Neural progenitor cell (in vitro differentiated cells): ENCODE data around the gene PCGF5. TPM values are rescaled to one million over a fixed set of nuclear protein-coding genes. Genes with fewer than 3 reads are reported as not detected.
"Not testable (repeated sequence)": the region's sequence is repeated elsewhere in the genome, so short reads cannot be mapped to it uniquely, and the experiment has no call there.

Experiments used
- DNase-seq: peaks from one replicate; pipeline ENCODE4 v3.0.0-alpha.2; 2016; ENCODE audit warnings: low spot score
- H2AFZ ChIP-seq: fragments of 200-600 bp; sonication (generic); replicated peaks from 2 replicates; pipeline ENCODE4 v1.6.1; 2016; ENCODE audit warnings: antibody characterized with exemption
- H3F3A ChIP-seq: fragments of 200-600 bp; sonication (generic); 2 replicates; pipeline ENCODE4 v1.6.1; 2016; ENCODE audit warnings: antibody characterized with exemption, low read depth
- H3K27ac ChIP-seq: fragments of 200-600 bp; sonication (generic); 2 replicates; pipeline ENCODE4 v1.5.1; 2016; ENCODE audit warnings: mild to moderate bottlenecking
- H3K27me3 ChIP-seq: fragments of 200-600 bp; sonication (generic); 2 replicates; pipeline ENCODE4 v1.6.1; 2016; ENCODE audit warnings: mild to moderate bottlenecking, moderate library complexity
- H3K36me3 ChIP-seq: fragments of 200-600 bp; sonication (generic); 2 replicates; pipeline ENCODE4 v1.5.1; 2016
- H3K4me1 ChIP-seq: fragments of 200-600 bp; sonication (generic); 2 replicates; pipeline ENCODE4 v1.6.1; 2016; ENCODE audit warnings: mixed run types
- H3K4me2 ChIP-seq: fragments of 200-600 bp; sonication (generic); 2 replicates; pipeline ENCODE4 v1.6.1; 2016
- H3K4me3 ChIP-seq: fragments of 200-600 bp; sonication (generic); 2 replicates; pipeline ENCODE4 v1.5.1; 2016
- H3K79me2 ChIP-seq: fragments of 200-600 bp; sonication (generic); 2 replicates; pipeline ENCODE4 v1.6.1; 2016; ENCODE audit warnings: low read depth
- H3K9ac ChIP-seq: fragments of 200-600 bp; sonication (generic); 2 replicates; pipeline ENCODE4 v1.6.1; 2016
- H3K9me3 ChIP-seq: fragments of 200-600 bp; sonication (generic); 2 replicates; pipeline ENCODE4 v1.5.1; 2016; ENCODE audit warnings: low read depth
- H4K20me1 ChIP-seq: fragments of 200-600 bp; sonication (generic); 2 replicates; pipeline ENCODE4 v1.6.1; 2016; ENCODE audit warnings: low read depth
- H3K27ac Mint-ChIP-seq: 3 replicates; pipeline ENCODE4 v1.8.0; 2021; ENCODE audit warnings: mixed read lengths
- H3K27me3 Mint-ChIP-seq: 2 replicates; pipeline ENCODE4 v1.8.0; 2022; ENCODE audit warnings: low read depth, mild to moderate bottlenecking, inconsistent platforms, moderate library complexity, mixed read lengths; ENCODE audit not compliant: insufficient read depth
- H3K36me3 Mint-ChIP-seq: 3 replicates; pipeline ENCODE4 v1.8.0; 2021; ENCODE audit warnings: mixed read lengths
- H3K4me1 Mint-ChIP-seq: 3 replicates; pipeline ENCODE4 v1.8.0; 2021; ENCODE audit warnings: mixed read lengths
- H3K4me3 Mint-ChIP-seq: 3 replicates; pipeline ENCODE4 v1.8.0; 2021; ENCODE audit warnings: mild to moderate bottlenecking, moderate library complexity, mixed read lengths
- H3K9me3 Mint-ChIP-seq: 3 replicates; pipeline ENCODE4 v1.8.0; 2020; ENCODE audit warnings: mixed read lengths
- CTCF ChIP-seq: fragments of 200-600 bp; sonication (generic); IDR thresholded peaks from 2 replicates; pipeline ENCODE4 v1.5.1; 2017; ENCODE audit warnings: antibody characterized with exemption, mild to moderate bottlenecking
- EZH2 ChIP-seq: fragments of 200-600 bp; sonication (generic); IDR thresholded peaks from 2 replicates; pipeline ENCODE4 v1.6.1; 2017; ENCODE audit warnings: antibody characterized with exemption, mild to moderate bottlenecking, moderate library complexity
- EZH2phosphoT487 ChIP-seq: fragments of 200-600 bp; sonication (generic); IDR thresholded peaks from 2 replicates; pipeline ENCODE4 v1.6.1; 2017; ENCODE audit warnings: antibody characterized with exemption
- total RNA-seq: library from RNA; depleted of rRNA; stranded (reverse); fragments of >200 nt; gene quantifications from 2 replicates; pipeline ENCODE4 v1.2.3, GENCODE V29; 2015; ENCODE audit warnings: low replicate concordance

Gene PCGF5
- total RNA-seq, 1 donor from 2014 or later = 6.1 TPM

- peaks cover 5% of the 10 kb centered on the region for H3K36me3 Mint-ChIP-seq
- no peak for DNase-seq
- peaks cover 8% of the 10 kb centered on the region for H3K27me3 ChIP-seq
- no peaks in the 10 kb centered on the region for H3K27me3 Mint-ChIP-seq
- TF ChIP-seq EZH2phosphoT487 (no peak), EZH2 (no peak), CTCF (no peak)
- H3K27ac ChIP-seq = no peak overlapping the region
- H4K20me1 ChIP-seq = no peaks in the 10 kb centered on the region
- H3K27ac Mint-ChIP-seq = no peak overlapping the region
- H3K36me3 ChIP-seq = no peaks in the 10 kb centered on the region
- H3K9me3 Mint-ChIP-seq = peaks cover 23% of the 10 kb centered on the region
- H3K4me1 ChIP-seq = no peaks in the 10 kb centered on the region
- no peaks in the 10 kb centered on the region for H3K79me2 ChIP-seq
- no peak overlapping the region for H3K4me3 Mint-ChIP-seq
- H3F3A ChIP-seq = no peaks in the 10 kb centered on the region
- no peaks in the 10 kb centered on the region for H3K4me1 Mint-ChIP-seq
- H3K9ac ChIP-seq = no peak overlapping the region
- H2AFZ ChIP-seq = no peak overlapping the region
- no peak overlapping the region for H3K4me3 ChIP-seq
- H3K4me2 ChIP-seq = no peak overlapping the region
- peaks cover 4% of the 10 kb centered on the region for H3K9me3 ChIP-seq
These were observed 35.1 kb upstream of the PCGF5 start for GRCh38 chr10:91185239-91185875.

GRCh38 chr10:91187156-91187555 lies 33.3 kb upstream of the PCGF5 start:
- Histone ChIP-seq H3K9me3 (no peaks in the 10 kb centered on the region), H3K79me2 (no peaks in the 10 kb centered on the region), H2AFZ (no peak overlapping the region), H3K9ac (no peak overlapping the region), H3K27me3 (peaks cover 6% of the 10 kb centered on the region), H3K36me3 (no peaks in the 10 kb centered on the region), H3K4me2 (no peak overlapping the region), H3K27ac (no peak overlapping the region), H3F3A (no peaks in the 10 kb centered on the region), H3K4me3 (no peak overlapping the region), H4K20me1 (no peaks in the 10 kb centered on the region), H3K4me1 (no peaks in the 10 kb centered on the region)
- H3K9me3 Mint-ChIP-seq = peaks cover 12% of the 10 kb centered on the region
- no peak for DNase-seq
- H3K36me3 Mint-ChIP-seq = peaks cover 6% of the 10 kb centered on the region
- H3K4me3 Mint-ChIP-seq = no peak overlapping the region
- H3K4me1 Mint-ChIP-seq = no peaks in the 10 kb centered on the region
- H3K27ac Mint-ChIP-seq = no peak overlapping the region
- H3K27me3 Mint-ChIP-seq = no peaks in the 10 kb centered on the region
- no peak for TF ChIP-seq CTCF
- TF ChIP-seq EZH2 = no peak
- no peak for TF ChIP-seq EZH2phosphoT487

GRCh38 chr10:91188010-91188409 lies 32.5 kb upstream of the PCGF5 start:
- H2AFZ ChIP-seq, H3K36me3 Mint-ChIP-seq, H3K9me3 ChIP-seq, DNase-seq, H3K4me3 ChIP-seq, H4K20me1 ChIP-seq, H3K27me3 Mint-ChIP-seq, H3K4me3 Mint-ChIP-seq, H3K4me1 ChIP-seq, H3K36me3 ChIP-seq, H3K27ac Mint-ChIP-seq, H3K79me2 ChIP-seq, H3K27me3 ChIP-seq, H3K9me3 Mint-ChIP-seq, H3K4me1 Mint-ChIP-seq, H3F3A ChIP-seq, H3K4me2 ChIP-seq, H3K27ac ChIP-seq, H3K9ac ChIP-seq: not testable (repeated sequence)

- Histone ChIP-seq H3K9me3 (no peaks in the 10 kb centered on the region), H3K27ac (no peak overlapping the region), H4K20me1 (no peaks in the 10 kb centered on the region), H3F3A (no peaks in the 10 kb centered on the region), H3K4me3 (no peak overlapping the region), H3K27me3 (no peaks in the 10 kb centered on the region), H3K4me2 (no peak overlapping the region), H3K36me3 (no peaks in the 10 kb centered on the region), H3K4me1 (no peaks in the 10 kb centered on the region), H2AFZ (no peak overlapping the region), H3K79me2 (no peaks in the 10 kb centered on the region), H3K9ac (no peak overlapping the region)
- Mint-ChIP-seq H3K27ac (no peak overlapping the region), H3K9me3 (peaks cover 3% of the 10 kb centered on the region), H3K27me3 (no peaks in the 10 kb centered on the region), H3K36me3 (peaks cover 4% of the 10 kb centered on the region), H3K4me3 (no peak overlapping the region), H3K4me1 (no peaks in the 10 kb centered on the region)
- TF ChIP-seq CTCF (no peak), EZH2 (no peak), EZH2phosphoT487 (no peak)
- no peak for DNase-seq
These were observed 31.6 kb upstream of the PCGF5 start for GRCh38 chr10:91188889-91189288.
